Endothelial cell of umbilical vein (primary cell): ENCODE results near the gene NADSYN1.
"Not testable (repeated sequence)": the region's sequence is repeated elsewhere in the genome, so short reads cannot be mapped to it uniquely, and the experiment has no call there.

Experiments used
- EZH2 ChIP-seq: IDR thresholded peaks from 2 replicates; pipeline ENCODE4 v1.6.1; 2012; ENCODE audit warnings: borderline replicate concordance, low read depth, mild to moderate bottlenecking, moderate library complexity, low read length, inconsistent platforms; ENCODE audit not compliant: severe bottlenecking
- FOS ChIP-seq: IDR thresholded peaks from 2 replicates; pipeline ENCODE4 v1.6.1; 2011; ENCODE audit warnings: mild to moderate bottlenecking, low read length, moderate library complexity, borderline replicate concordance; ENCODE audit not compliant: insufficient read depth
- GATA2 ChIP-seq: IDR thresholded peaks from 2 replicates; pipeline ENCODE4 v1.7.0; 2011; ENCODE audit warnings: low read depth, mild to moderate bottlenecking, moderate library complexity, mixed read lengths, low read length; ENCODE audit not compliant: insufficient read length, insufficient read depth
- JUN ChIP-seq: IDR thresholded peaks from 2 replicates; pipeline ENCODE4 v1.6.1; 2011; ENCODE audit warnings: borderline replicate concordance, low read depth; ENCODE audit not compliant: insufficient read length, insufficient read depth
- POLR2A ChIP-seq: IDR thresholded peaks from 2 replicates; pipeline ENCODE4 v1.6.1; 2012; ENCODE audit warnings: low read depth, mild to moderate bottlenecking, control low read depth, low read length
- POLR2AphosphoS5 ChIP-seq: IDR thresholded peaks from 2 replicates; pipeline ENCODE4 v1.6.1; 2012; ENCODE audit warnings: low read depth, mild to moderate bottlenecking, control low read depth, low read length, moderate library complexity; ENCODE audit not compliant: insufficient read depth
- TF ChIP-seq, protein P1 (sequence below), 2 donors: IDR thresholded peaks; 1 replicate in 1 of 2; 2 replicates in 1 of 2; pipeline ENCODE4 v1.5.1; 2011; ENCODE audit warnings: low read length in 2 of 2, mild to moderate bottlenecking in 2 of 2, moderate library complexity in 2 of 2, control low read depth in 1 of 2, inconsistent platforms in 1 of 2, low read depth in 1 of 2; ENCODE audit not compliant: insufficient read depth in 1 of 2; ENCODE audit errors: extremely low read depth in 1 of 2
- TF ChIP-seq, protein P2 (sequence below): IDR thresholded peaks from 2 replicates; pipeline ENCODE4 v1.6.1; 2011; ENCODE audit not compliant: insufficient read depth, insufficient read length

DNA sequence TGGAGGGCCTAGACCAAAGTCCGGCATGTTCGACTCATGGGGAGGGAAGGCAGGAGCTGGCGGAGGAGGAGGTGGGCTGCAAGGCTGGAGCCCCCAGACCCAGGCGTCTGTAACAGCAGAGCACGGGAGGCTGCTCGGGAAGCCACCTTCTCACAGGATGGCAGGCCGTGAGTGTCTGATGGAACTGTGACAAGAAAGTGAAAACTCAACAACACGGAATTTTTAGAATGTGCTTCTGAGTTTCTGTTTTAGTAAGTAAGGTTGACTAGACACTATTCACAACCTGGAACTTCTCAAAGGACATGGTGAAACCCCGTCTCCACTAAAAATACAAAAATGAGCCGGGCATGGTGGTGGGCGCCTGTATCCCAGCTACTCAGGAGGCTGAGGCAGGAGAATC, 87.0 kb downstream of the NADSYN1 start:
- TF ChIP-seq, protein P1, sequence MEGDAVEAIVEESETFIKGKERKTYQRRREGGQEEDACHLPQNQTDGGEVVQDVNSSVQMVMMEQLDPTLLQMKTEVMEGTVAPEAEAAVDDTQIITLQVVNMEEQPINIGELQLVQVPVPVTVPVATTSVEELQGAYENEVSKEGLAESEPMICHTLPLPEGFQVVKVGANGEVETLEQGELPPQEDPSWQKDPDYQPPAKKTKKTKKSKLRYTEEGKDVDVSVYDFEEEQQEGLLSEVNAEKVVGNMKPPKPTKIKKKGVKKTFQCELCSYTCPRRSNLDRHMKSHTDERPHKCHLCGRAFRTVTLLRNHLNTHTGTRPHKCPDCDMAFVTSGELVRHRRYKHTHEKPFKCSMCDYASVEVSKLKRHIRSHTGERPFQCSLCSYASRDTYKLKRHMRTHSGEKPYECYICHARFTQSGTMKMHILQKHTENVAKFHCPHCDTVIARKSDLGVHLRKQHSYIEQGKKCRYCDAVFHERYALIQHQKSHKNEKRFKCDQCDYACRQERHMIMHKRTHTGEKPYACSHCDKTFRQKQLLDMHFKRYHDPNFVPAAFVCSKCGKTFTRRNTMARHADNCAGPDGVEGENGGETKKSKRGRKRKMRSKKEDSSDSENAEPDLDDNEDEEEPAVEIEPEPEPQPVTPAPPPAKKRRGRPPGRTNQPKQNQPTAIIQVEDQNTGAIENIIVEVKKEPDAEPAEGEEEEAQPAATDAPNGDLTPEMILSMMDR (IDR thresholded peaks at IDR 0.05; ENCODE audit: extremely low read depth in 1 of 2, insufficient read depth in 1 of 2, low read depth in 1 of 2, low read length in 2 of 2), result not testable (repeated sequence)
- not testable (repeated sequence) for TF ChIP-seq POLR2A, EZH2, POLR2AphosphoS5, GATA2, FOS, JUN
- TF ChIP-seq, protein P2, sequence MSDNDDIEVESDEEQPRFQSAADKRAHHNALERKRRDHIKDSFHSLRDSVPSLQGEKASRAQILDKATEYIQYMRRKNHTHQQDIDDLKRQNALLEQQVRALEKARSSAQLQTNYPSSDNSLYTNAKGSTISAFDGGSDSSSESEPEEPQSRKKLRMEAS, result not testable (repeated sequence)
